Liver (tissue), 9 donors: ENCODE measurements around the gene TOX2. TPM values are rescaled to one million over a fixed set of nuclear protein-coding genes. Genes with fewer than 3 reads are reported as not detected.

Experiments
- DNase-seq: peaks from one replicate; pipeline ENCODE4 v3.0.0-alpha.2; 2017; ENCODE audit warnings: low spot score
- H3K27ac ChIP-seq, 2 donors: one replicate each; pipeline ENCODE4 v1.7.0; 2013; ENCODE audit warnings: inconsistent platforms in 2 of 2, low read length in 2 of 2, control low read depth in 1 of 2, low read depth in 1 of 2, mild to moderate bottlenecking in 1 of 2
- H3K27me3 ChIP-seq, 4 donors: one replicate each; pipeline versions ENCODE4 v1.6.1 to v1.7.0; 2013; ENCODE audit warnings: low read length in 3 of 4, inconsistent platforms in 1 of 4, mild to moderate bottlenecking in 1 of 4, moderate library complexity in 1 of 4; ENCODE audit not compliant: control insufficient read depth in 4 of 4, insufficient read depth in 4 of 4
- H3K36me3 ChIP-seq, 4 donors: one replicate each; pipeline versions ENCODE4 v1.6.1 to v1.7.0; 2013; ENCODE audit warnings: low read length in 3 of 4, mild to moderate bottlenecking in 3 of 4, low read depth in 1 of 4, moderate library complexity in 1 of 4; ENCODE audit not compliant: control insufficient read depth in 4 of 4, insufficient read depth in 3 of 4
- H3K4me1 ChIP-seq, 4 donors: one replicate each; pipeline versions ENCODE4 v1.6.1 to v1.7.0; 2013; ENCODE audit warnings: low read length in 3 of 4, mild to moderate bottlenecking in 3 of 4, moderate library complexity in 1 of 4; ENCODE audit not compliant: control insufficient read depth in 4 of 4, insufficient read depth in 4 of 4
- H3K4me3 ChIP-seq, 3 donors: one replicate each; pipeline versions ENCODE4 v1.6.1 to v1.7.0; 2013; ENCODE audit warnings: low read length in 3 of 3, control low read depth in 1 of 3, low read depth in 1 of 3, mild to moderate bottlenecking in 1 of 3
- H3K9ac ChIP-seq, 2 donors: one replicate each; pipeline ENCODE4 v1.7.0; 2013; ENCODE audit warnings: low read length in 2 of 2, mild to moderate bottlenecking in 2 of 2, moderate library complexity in 2 of 2, control low read depth in 1 of 2, low read depth in 1 of 2
- H3K9me3 ChIP-seq, 4 donors: one replicate each; pipeline versions ENCODE4 v1.6.1 to v1.7.0; 2013; ENCODE audit warnings: low read length in 3 of 4; ENCODE audit not compliant: control insufficient read depth in 4 of 4
- EGR1 ChIP-seq, 2 donors: IDR thresholded peaks; 2 replicates each; pipeline ENCODE4 v1.6.1; 2016 to 2018; ENCODE audit warnings: antibody characterized with exemption in 2 of 2, low read depth in 2 of 2
- FOXA1 ChIP-seq: IDR thresholded peaks from 2 replicates; pipeline ENCODE4 v1.6.1; 2016; ENCODE audit warnings: antibody characterized with exemption
- FOXA2 ChIP-seq: IDR thresholded peaks from 2 replicates; pipeline ENCODE4 v1.6.1; 2016; ENCODE audit warnings: antibody characterized with exemption
- GABPA ChIP-seq, 2 donors: IDR thresholded peaks in 1 of 2; conservative IDR thresholded peaks in 1 of 2; 2 replicates each; pipeline ENCODE4 v1.6.1; 2016; ENCODE audit warnings: antibody characterized with exemption in 2 of 2, mild to moderate bottlenecking in 1 of 2, moderate library complexity in 1 of 2
- HNF4A ChIP-seq, 2 donors: conservative IDR thresholded peaks; 2 replicates each; pipeline ENCODE4 v1.6.1; 2016; ENCODE audit warnings: antibody characterized with exemption in 2 of 2, mild to moderate bottlenecking in 2 of 2
- HNF4G ChIP-seq: IDR thresholded peaks from 2 replicates; pipeline ENCODE4 v1.6.1; 2016; ENCODE audit warnings: antibody characterized with exemption
- JUND ChIP-seq, 2 donors: IDR thresholded peaks; 2 replicates each; pipeline ENCODE4 v1.6.1; 2016; ENCODE audit warnings: antibody characterized with exemption in 2 of 2
- NR2F2 ChIP-seq: IDR thresholded peaks from 2 replicates; pipeline ENCODE4 v1.6.1; 2016; ENCODE audit warnings: antibody characterized with exemption
- RAD21 ChIP-seq, 2 donors: IDR thresholded peaks; 2 replicates each; pipeline ENCODE4 v1.6.1; 2016; ENCODE audit warnings: antibody characterized with exemption in 2 of 2, mild to moderate bottlenecking in 2 of 2
- REST ChIP-seq: IDR thresholded peaks from 2 replicates; pipeline ENCODE4 v1.6.1; 2016; ENCODE audit warnings: antibody characterized with exemption, mild to moderate bottlenecking
- RXRA ChIP-seq, 2 donors: IDR thresholded peaks; 2 replicates each; pipeline ENCODE4 v1.6.1; 2017 to 2018; ENCODE audit warnings: antibody characterized with exemption in 2 of 2, mild to moderate bottlenecking in 1 of 2
- SP1 ChIP-seq: IDR thresholded peaks from 2 replicates; pipeline ENCODE4 v1.6.1; 2018; ENCODE audit warnings: antibody characterized with exemption, mild to moderate bottlenecking
- TAF1 ChIP-seq: conservative IDR thresholded peaks from 2 replicates; pipeline ENCODE4 v1.6.1; 2016; ENCODE audit warnings: antibody characterized with exemption, mild to moderate bottlenecking
- YY1 ChIP-seq: IDR thresholded peaks from 2 replicates; pipeline ENCODE4 v1.6.1; 2016; ENCODE audit warnings: antibody characterized with exemption, mild to moderate bottlenecking
- WGBS: extraction: QIAGEN DNeasy Blood & Tissue Kit; methylation state at CpG from one replicate; pipeline ENCODE4 v1.1.7; 2013; 5-methylcytosine and 5-hydroxymethylcytosine counted together
- polyA plus RNA-seq, 2 donors: library from polyadenylated mRNA; stranded (reverse) in 1 of 2; unstranded in 1 of 2; fragments of 200-250 nt in 1 of 2; fragments of >200 nt in 1 of 2; fragmentation: Nextera tagmentation in 1 of 2; extraction: Ambion mirVana in 1 of 2; gene quantifications; one replicate each; pipeline versions ENCODE4 v1.2.1 to v1.2.3, GENCODE V29; 2013 to 2015
- total RNA-seq, 2 donors: library from RNA; depleted of rRNA; stranded (reverse); fragments of >200 nt; gene quantifications; one replicate each; pipeline ENCODE4 v1.2.3, GENCODE V29; 2014
- TF ChIP-seq, protein P1 (sequence below): IDR thresholded peaks from 2 replicates; pipeline ENCODE4 v1.6.1; 2016; ENCODE audit warnings: antibody characterized with exemption
- TF ChIP-seq, protein P2 (sequence below): IDR thresholded peaks from 2 replicates; pipeline ENCODE4 v1.6.1; 2016; ENCODE audit warnings: antibody characterized with exemption
- TF ChIP-seq, protein P3 (sequence below): IDR thresholded peaks from 2 replicates; pipeline ENCODE4 v1.6.1; 2016; ENCODE audit warnings: antibody characterized with exemption
- TF ChIP-seq, protein P4 (sequence below): fragments of 150-350 bp; IDR thresholded peaks from 2 replicates; pipeline ENCODE4 v1.5.1; 2017; ENCODE audit warnings: improper control_type of control experiment, low read depth, low read length; ENCODE audit not compliant: missing input control
- donor health status: healthy.
- donor health status: healthy.
- donor health status: healthy.
- donor health status: healthy.
- donor health status: healthy.

The TOX2 gene
- total and polyA plus RNA-seq, 4 donors: 0.33 to 2.7 (median 1.4) TPM

DNA sequence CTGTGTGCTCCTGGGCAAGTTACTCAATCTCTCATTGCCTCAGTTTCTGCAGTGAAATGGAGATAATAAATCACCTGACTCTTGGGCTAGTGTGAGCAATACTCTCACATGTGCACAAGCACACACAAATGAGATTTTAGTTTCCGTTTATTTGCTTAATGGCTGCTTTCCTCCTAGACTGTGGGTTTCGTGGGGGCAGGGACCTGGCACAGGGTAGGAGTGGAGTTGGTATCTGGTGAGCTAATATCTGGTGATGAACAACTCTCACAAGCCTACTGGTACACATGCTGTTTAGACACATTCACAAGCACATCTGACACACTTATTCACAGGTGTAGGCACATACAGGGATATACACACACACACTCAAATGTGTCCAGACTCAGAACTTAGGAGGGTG lies 73.8 kb downstream of the TOX2 start:
- Histone ChIP-seq H3K27me3 (no peaks in the 10 kb centered on the region), H3K27ac (no peak overlapping the region), H3K4me3 (no peak overlapping the region), H3K4me1 (no peaks in the 10 kb centered on the region), H3K36me3 (no peaks in the 10 kb centered on the region), H3K9ac (no peak overlapping the region), H3K9me3 (peaks cover 0 to 3% (median 0%) of the 10 kb centered on the region in 4 donors)
- WGBS: 79% methylated on average over 2 of the region's 2 CpGs
- no peak for DNase-seq
- TF ChIP-seq FOXA1 (no peak), TAF1 (no peak), GABPA (IDR thresholded peaks at IDR 0.05 in 1 of 2, conservative IDR thresholded peaks at IDR 0.05 in 1 of 2) (no peak), NR2F2 (no peak), FOXA2 (no peak), SP1 (no peak), RXRA (IDR thresholded peaks at IDR 0.05) (no peak), REST (no peak), HNF4G (no peak), YY1 (no peak), RAD21 (IDR thresholded peaks at IDR 0.05) (no peak), EGR1 (IDR thresholded peaks at IDR 0.05; ENCODE audit: low read depth in 2 of 2) (no peak), JUND (IDR thresholded peaks at IDR 0.05) (no peak)
- TF ChIP-seq, protein P1, sequence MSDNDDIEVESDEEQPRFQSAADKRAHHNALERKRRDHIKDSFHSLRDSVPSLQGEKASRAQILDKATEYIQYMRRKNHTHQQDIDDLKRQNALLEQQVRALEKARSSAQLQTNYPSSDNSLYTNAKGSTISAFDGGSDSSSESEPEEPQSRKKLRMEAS: no peak
- TF ChIP-seq, protein P2, sequence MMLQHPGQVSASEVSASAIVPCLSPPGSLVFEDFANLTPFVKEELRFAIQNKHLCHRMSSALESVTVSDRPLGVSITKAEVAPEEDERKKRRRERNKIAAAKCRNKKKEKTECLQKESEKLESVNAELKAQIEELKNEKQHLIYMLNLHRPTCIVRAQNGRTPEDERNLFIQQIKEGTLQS: no peak
- TF ChIP-seq, protein P3, sequence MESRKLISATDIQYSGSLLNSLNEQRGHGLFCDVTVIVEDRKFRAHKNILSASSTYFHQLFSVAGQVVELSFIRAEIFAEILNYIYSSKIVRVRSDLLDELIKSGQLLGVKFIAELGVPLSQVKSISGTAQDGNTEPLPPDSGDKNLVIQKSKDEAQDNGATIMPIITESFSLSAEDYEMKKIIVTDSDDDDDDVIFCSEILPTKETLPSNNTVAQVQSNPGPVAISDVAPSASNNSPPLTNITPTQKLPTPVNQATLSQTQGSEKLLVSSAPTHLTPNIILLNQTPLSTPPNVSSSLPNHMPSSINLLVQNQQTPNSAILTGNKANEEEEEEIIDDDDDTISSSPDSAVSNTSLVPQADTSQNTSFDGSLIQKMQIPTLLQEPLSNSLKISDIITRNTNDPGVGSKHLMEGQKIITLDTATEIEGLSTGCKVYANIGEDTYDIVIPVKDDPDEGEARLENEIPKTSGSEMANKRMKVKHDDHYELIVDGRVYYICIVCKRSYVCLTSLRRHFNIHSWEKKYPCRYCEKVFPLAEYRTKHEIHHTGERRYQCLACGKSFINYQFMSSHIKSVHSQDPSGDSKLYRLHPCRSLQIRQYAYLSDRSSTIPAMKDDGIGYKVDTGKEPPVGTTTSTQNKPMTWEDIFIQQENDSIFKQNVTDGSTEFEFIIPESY: no peak
- TF ChIP-seq, protein P4, sequence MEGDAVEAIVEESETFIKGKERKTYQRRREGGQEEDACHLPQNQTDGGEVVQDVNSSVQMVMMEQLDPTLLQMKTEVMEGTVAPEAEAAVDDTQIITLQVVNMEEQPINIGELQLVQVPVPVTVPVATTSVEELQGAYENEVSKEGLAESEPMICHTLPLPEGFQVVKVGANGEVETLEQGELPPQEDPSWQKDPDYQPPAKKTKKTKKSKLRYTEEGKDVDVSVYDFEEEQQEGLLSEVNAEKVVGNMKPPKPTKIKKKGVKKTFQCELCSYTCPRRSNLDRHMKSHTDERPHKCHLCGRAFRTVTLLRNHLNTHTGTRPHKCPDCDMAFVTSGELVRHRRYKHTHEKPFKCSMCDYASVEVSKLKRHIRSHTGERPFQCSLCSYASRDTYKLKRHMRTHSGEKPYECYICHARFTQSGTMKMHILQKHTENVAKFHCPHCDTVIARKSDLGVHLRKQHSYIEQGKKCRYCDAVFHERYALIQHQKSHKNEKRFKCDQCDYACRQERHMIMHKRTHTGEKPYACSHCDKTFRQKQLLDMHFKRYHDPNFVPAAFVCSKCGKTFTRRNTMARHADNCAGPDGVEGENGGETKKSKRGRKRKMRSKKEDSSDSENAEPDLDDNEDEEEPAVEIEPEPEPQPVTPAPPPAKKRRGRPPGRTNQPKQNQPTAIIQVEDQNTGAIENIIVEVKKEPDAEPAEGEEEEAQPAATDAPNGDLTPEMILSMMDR: no peak

- Histone ChIP-seq H3K9ac (no peak overlapping the region), H3K4me3 (no peak overlapping the region), H3K27ac (no peak overlapping the region), H3K36me3 (no peaks in the 10 kb centered on the region), H3K9me3 (peaks cover 0 to 3% (median 0%) of the 10 kb centered on the region in 4 donors), H3K27me3 (no peaks in the 10 kb centered on the region), H3K4me1 (no peaks in the 10 kb centered on the region)
- no peak for DNase-seq
- WGBS: 82% methylated on average over 1 of the region's 1 CpG
- TF ChIP-seq, protein P4: no peak
- TF ChIP-seq SP1: no peak
- TF ChIP-seq REST: no peak
- TF ChIP-seq, protein P1: no peak
- TF ChIP-seq FOXA2: no peak
- no peak for TF ChIP-seq HNF4A (conservative IDR thresholded peaks at IDR 0.05)
- no peak for TF ChIP-seq TAF1
- TF ChIP-seq RXRA (IDR thresholded peaks at IDR 0.05): no peak
- TF ChIP-seq RAD21 (IDR thresholded peaks at IDR 0.05): no peak
- no peak for TF ChIP-seq HNF4G
- no peak for TF ChIP-seq FOXA1
- no peak for TF ChIP-seq YY1
Observed at GRCh38 chr20:43988867-43989266, 74.2 kb downstream of the TOX2 start.
